ENCODE measurements around the gene CD200. TPM values are rescaled to one million over a fixed set of nuclear protein-coding genes. Genes with fewer than 3 reads are reported as not detected.

CD200 gene
- total and polyA plus RNA-seq, 4 donors: 0.10 to 0.28 (median 0.20) TPM

DNA sequence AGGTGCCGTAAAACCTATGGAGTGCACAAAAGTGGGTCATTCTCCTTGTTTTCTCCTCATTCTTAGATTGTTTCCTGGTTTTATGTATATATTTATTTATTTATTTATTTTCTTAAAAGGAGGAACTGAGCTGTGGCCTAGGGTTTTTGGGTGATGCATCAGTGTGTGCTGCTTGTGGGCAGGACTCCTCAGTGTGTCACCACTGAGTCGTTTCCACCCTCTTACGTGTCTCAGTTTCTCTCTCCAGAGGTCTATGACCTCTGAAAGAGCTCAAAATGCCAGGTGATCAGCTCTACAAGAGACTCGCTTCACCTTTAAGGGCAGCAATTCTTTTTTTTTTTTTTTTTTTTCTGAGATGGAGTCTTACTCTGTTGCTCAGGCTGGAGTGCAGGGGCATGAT, 72.9 kb downstream of the CD200 start:
- no peaks in the 10 kb centered on the region for H3K36me3 ChIP-seq (ENCODE audit: control insufficient read depth in 4 of 4, insufficient read depth in 3 of 4, low read depth in 1 of 4, low read length in 3 of 4)
- H3K27me3 ChIP-seq (ENCODE audit: control insufficient read depth in 4 of 4, insufficient read depth in 4 of 4, low read length in 3 of 4): no peaks in the 10 kb centered on the region
- H3K27ac ChIP-seq (ENCODE audit: low read depth in 1 of 2, low read length in 2 of 2): no peak overlapping the region
- no peaks in the 10 kb centered on the region for H3K4me1 ChIP-seq (ENCODE audit: control insufficient read depth in 4 of 4, insufficient read depth in 4 of 4, low read length in 3 of 4)
- 77% methylated on average over 4 of the region's 4 CpGs for WGBS
- H3K9me3 ChIP-seq (ENCODE audit: control insufficient read depth in 4 of 4, low read length in 3 of 4): no peaks in the 10 kb centered on the region
- DNase-seq (ENCODE audit: low spot score): no peak
- H3K9ac ChIP-seq (ENCODE audit: low read depth in 1 of 2, low read length in 2 of 2): no peak overlapping the region
- TF ChIP-seq, protein P1, sequence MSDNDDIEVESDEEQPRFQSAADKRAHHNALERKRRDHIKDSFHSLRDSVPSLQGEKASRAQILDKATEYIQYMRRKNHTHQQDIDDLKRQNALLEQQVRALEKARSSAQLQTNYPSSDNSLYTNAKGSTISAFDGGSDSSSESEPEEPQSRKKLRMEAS (IDR thresholded peaks at IDR 0.05): no peak
- TF ChIP-seq RXRA (IDR thresholded peaks at IDR 0.05) (no peak), NR2F2 (IDR thresholded peaks at IDR 0.05) (no peak), HNF4A (conservative IDR thresholded peaks at IDR 0.05) (no peak), EGR1 (IDR thresholded peaks at IDR 0.05; ENCODE audit: low read depth in 2 of 2) (no peak), HNF4G (IDR thresholded peaks at IDR 0.05) (no peak), FOXA1 (IDR thresholded peaks at IDR 0.05) (no peak), JUND (IDR thresholded peaks at IDR 0.05) (no peak), FOXA2 (IDR thresholded peaks at IDR 0.05) (no peak), YY1 (IDR thresholded peaks at IDR 0.05) (no peak), SP1 (IDR thresholded peaks at IDR 0.05) (no peak), GABPA (IDR thresholded peaks at IDR 0.05 in 1 of 2, conservative IDR thresholded peaks at IDR 0.05 in 1 of 2) (no peak), TAF1 (conservative IDR thresholded peaks at IDR 0.05) (no peak)
- TF ChIP-seq, protein P2, sequence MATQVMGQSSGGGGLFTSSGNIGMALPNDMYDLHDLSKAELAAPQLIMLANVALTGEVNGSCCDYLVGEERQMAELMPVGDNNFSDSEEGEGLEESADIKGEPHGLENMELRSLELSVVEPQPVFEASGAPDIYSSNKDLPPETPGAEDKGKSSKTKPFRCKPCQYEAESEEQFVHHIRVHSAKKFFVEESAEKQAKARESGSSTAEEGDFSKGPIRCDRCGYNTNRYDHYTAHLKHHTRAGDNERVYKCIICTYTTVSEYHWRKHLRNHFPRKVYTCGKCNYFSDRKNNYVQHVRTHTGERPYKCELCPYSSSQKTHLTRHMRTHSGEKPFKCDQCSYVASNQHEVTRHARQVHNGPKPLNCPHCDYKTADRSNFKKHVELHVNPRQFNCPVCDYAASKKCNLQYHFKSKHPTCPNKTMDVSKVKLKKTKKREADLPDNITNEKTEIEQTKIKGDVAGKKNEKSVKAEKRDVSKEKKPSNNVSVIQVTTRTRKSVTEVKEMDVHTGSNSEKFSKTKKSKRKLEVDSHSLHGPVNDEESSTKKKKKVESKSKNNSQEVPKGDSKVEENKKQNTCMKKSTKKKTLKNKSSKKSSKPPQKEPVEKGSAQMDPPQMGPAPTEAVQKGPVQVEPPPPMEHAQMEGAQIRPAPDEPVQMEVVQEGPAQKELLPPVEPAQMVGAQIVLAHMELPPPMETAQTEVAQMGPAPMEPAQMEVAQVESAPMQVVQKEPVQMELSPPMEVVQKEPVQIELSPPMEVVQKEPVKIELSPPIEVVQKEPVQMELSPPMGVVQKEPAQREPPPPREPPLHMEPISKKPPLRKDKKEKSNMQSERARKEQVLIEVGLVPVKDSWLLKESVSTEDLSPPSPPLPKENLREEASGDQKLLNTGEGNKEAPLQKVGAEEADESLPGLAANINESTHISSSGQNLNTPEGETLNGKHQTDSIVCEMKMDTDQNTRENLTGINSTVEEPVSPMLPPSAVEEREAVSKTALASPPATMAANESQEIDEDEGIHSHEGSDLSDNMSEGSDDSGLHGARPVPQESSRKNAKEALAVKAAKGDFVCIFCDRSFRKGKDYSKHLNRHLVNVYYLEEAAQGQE (IDR thresholded peaks at IDR 0.05): no peak
- TF ChIP-seq, protein P3, sequence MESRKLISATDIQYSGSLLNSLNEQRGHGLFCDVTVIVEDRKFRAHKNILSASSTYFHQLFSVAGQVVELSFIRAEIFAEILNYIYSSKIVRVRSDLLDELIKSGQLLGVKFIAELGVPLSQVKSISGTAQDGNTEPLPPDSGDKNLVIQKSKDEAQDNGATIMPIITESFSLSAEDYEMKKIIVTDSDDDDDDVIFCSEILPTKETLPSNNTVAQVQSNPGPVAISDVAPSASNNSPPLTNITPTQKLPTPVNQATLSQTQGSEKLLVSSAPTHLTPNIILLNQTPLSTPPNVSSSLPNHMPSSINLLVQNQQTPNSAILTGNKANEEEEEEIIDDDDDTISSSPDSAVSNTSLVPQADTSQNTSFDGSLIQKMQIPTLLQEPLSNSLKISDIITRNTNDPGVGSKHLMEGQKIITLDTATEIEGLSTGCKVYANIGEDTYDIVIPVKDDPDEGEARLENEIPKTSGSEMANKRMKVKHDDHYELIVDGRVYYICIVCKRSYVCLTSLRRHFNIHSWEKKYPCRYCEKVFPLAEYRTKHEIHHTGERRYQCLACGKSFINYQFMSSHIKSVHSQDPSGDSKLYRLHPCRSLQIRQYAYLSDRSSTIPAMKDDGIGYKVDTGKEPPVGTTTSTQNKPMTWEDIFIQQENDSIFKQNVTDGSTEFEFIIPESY (IDR thresholded peaks at IDR 0.05): no peak
- TF ChIP-seq, protein P4, sequence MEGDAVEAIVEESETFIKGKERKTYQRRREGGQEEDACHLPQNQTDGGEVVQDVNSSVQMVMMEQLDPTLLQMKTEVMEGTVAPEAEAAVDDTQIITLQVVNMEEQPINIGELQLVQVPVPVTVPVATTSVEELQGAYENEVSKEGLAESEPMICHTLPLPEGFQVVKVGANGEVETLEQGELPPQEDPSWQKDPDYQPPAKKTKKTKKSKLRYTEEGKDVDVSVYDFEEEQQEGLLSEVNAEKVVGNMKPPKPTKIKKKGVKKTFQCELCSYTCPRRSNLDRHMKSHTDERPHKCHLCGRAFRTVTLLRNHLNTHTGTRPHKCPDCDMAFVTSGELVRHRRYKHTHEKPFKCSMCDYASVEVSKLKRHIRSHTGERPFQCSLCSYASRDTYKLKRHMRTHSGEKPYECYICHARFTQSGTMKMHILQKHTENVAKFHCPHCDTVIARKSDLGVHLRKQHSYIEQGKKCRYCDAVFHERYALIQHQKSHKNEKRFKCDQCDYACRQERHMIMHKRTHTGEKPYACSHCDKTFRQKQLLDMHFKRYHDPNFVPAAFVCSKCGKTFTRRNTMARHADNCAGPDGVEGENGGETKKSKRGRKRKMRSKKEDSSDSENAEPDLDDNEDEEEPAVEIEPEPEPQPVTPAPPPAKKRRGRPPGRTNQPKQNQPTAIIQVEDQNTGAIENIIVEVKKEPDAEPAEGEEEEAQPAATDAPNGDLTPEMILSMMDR (IDR thresholded peaks at IDR 0.05; ENCODE audit: low read depth, low read length, missing input control): no peak
- TF ChIP-seq, protein P5, sequence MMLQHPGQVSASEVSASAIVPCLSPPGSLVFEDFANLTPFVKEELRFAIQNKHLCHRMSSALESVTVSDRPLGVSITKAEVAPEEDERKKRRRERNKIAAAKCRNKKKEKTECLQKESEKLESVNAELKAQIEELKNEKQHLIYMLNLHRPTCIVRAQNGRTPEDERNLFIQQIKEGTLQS (IDR thresholded peaks at IDR 0.05): no peak
- H3K4me3 ChIP-seq (ENCODE audit: low read depth in 1 of 3, low read length in 3 of 3): no peak overlapping the region
